Panc1 (cell line): Measurements from ENCODE around the gene PIGV. TPM values are rescaled to one million over a fixed set of nuclear protein-coding genes. Genes with fewer than 3 reads are reported as not detected.

Experiments used
- ATAC-seq: fragments of 200-7000 bp; cut with Tn5 transposase; 2 replicates; pipeline ENCODE4 v1.9.1; 2020; ENCODE audit warnings: mild to moderate bottlenecking, moderate library complexity
- BruUV-seq: library from RNA; stranded (reverse); fragments of 400-500 nt; replicated peaks from 2 replicates; lab custom pipeline; 2021; lab: Mats Ljungman, UMichigan
- CTCF ChIA-PET: fragments of 300-600 bp; sonication (Branson Sonifier 250); formaldehyde crosslinking; loops from one replicate; lab custom pipeline; 2022; ENCODE audit warnings: antibody characterized with exemption; lab: Charles Lee
- POLR2A ChIA-PET: fragments of 300-600 bp; sonication (Branson Sonifier 250); formaldehyde crosslinking; loops from one replicate; lab custom pipeline; 2022; ENCODE audit warnings: antibody characterized with exemption; lab: Charles Lee
- DNase-seq: peaks from one replicate; pipeline ENCODE4 v3.0.0-alpha.2; 2010; ENCODE audit warnings: low read depth, low spot score
- H3K27ac ChIP-seq: 2 replicates; pipeline ENCODE4 v1.5.1; 2011; ENCODE audit warnings: mild to moderate bottlenecking, low read length, inconsistent platforms
- H3K27me3 ChIP-seq: fragments of 200-500 bp; sonication (Bioruptor generic); 2 replicates; pipeline ENCODE4 v1.6.0; 2014; ENCODE audit warnings: low read length, inconsistent platforms; ENCODE audit not compliant: control insufficient read depth, insufficient read depth
- H3K36me3 ChIP-seq: fragments of 200-500 bp; sonication (Bioruptor generic); 2 replicates; pipeline ENCODE4 v1.5.1; 2014; ENCODE audit warnings: inconsistent platforms, mild to moderate bottlenecking, low read length, moderate library complexity; ENCODE audit not compliant: control insufficient read depth, insufficient read depth
- H3K4me1 ChIP-seq: 2 replicates; pipeline ENCODE4 v1.5.1; 2011; ENCODE audit warnings: inconsistent platforms, mild to moderate bottlenecking, low read length, moderate library complexity; ENCODE audit not compliant: control insufficient read depth, insufficient read depth
- H3K4me3 ChIP-seq, 2 experiments: 2 replicates each; pipeline ENCODE4 v1.5.1; 2011 to 2012; ENCODE audit warnings: low read depth in 2 of 2, low read length in 2 of 2, mild to moderate bottlenecking in 2 of 2, inconsistent platforms in 1 of 2, moderate library complexity in 1 of 2
- H3K9me3 ChIP-seq: fragments of 200-500 bp; sonication (Bioruptor generic); 2 replicates; pipeline ENCODE4 v1.5.1; 2014; ENCODE audit warnings: low read depth, mild to moderate bottlenecking, inconsistent platforms, low read length, moderate library complexity; ENCODE audit not compliant: control insufficient read depth, insufficient read depth
- CTCF ChIP-seq: fragments of 450-650 bp; IDR thresholded peaks from 2 replicates; pipeline ENCODE4 v1.5.1; 2017; ENCODE audit warnings: mild to moderate bottlenecking
- POLR2AphosphoS5 ChIP-seq: IDR thresholded peaks from 2 replicates; pipeline ENCODE4 v1.6.1; 2012; ENCODE audit warnings: mild to moderate bottlenecking, low read depth, low read length, moderate library complexity
- SIN3A ChIP-seq: IDR thresholded peaks from 2 replicates; pipeline ENCODE4 v1.6.1; 2012; ENCODE audit warnings: low read depth, mild to moderate bottlenecking, low read length, moderate library complexity, borderline replicate concordance; ENCODE audit not compliant: insufficient read depth
- TCF7L2 ChIP-seq: IDR thresholded peaks from 2 replicates; pipeline ENCODE4 v1.6.1; 2011; ENCODE audit warnings: mild to moderate bottlenecking, low read depth, low read length, inconsistent platforms
- in situ Hi-C: cut with HindIII; loops from 2 replicates; pipeline ENCODE4 v1.10.0; 2016; ENCODE audit warnings: low sequenced_read_pairs, low pct_unique_long_range_greater_than_20kb
- intact Hi-C: fragments of 100-400 bp; cut with micrococcal nuclease; formaldehyde crosslinking; loops from one replicate; pipeline ENCODE4 v1.10.0; 2022; ENCODE audit not compliant: unreplicated experiment
- total RNA-seq: library from RNA; stranded (reverse); gene quantifications from one replicate; pipeline ENCODE4 v1.2.1, GENCODE V29; 2021; ENCODE audit not compliant: unreplicated experiment
- TF ChIP-seq, protein P1 (sequence below), 2 experiments: IDR thresholded peaks; 2 replicates each; pipeline ENCODE4 v1.6.1; 2011 to 2012; ENCODE audit warnings: low read depth in 2 of 2, control low read depth in 1 of 2, low read length in 1 of 2, mild to moderate bottlenecking in 1 of 2, moderate library complexity in 1 of 2; ENCODE audit not compliant: insufficient read depth in 1 of 2

The PIGV gene
- total RNA-seq, 1 experiment from 2014 or later = 20.1 TPM

- in situ Hi-C loops = no loop called here
- ChIA-PET POLR2A (no interaction called here), CTCF (no interaction called here)
These were observed 3.9 kb downstream of the PIGV start for GRCh38 chr1:26791626-26792025.

DNA sequence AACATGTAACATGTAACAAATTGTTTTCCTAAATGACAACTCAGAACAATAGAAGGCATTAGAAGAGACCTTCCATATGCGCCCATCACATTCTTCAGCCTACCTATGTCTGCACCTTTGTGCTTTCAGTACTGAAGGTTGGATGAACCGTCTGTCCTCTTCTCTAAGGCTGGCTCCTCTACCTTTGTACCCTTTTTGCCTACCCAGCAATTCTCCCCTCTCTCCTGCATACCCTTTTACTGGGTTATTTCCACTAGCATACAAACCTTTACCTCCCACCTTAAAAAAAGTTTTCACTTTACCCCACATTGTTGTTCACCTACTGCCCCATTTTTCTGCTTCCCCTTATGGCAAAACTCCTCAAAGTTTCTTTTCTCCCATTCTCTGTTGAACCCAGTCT, 5.2 kb downstream of the PIGV start:
- ChIA-PET POLR2A (no interaction called here), CTCF (interaction anchor here (0.6 kb wide), 1 partner anchor 13 kb away, joined by 3 read pairs; no protein-coding TSS in a partner anchor)
- intact Hi-C loops = no loop called here
- H3K4me3 ChIP-seq = no peak overlapping the region
- no peaks in the 10 kb centered on the region for H3K27me3 ChIP-seq
- in situ Hi-C loops = no loop called here
- DNase-seq (no peak), ATAC-seq (no peak)
- H3K36me3 ChIP-seq = no peaks in the 10 kb centered on the region; the same call in 1 of the 2 replicates
- BruUV-seq = no TSS peak
- no peaks in the 10 kb centered on the region for H3K9me3 ChIP-seq
- H3K27ac ChIP-seq = no peak overlapping the region
- no peak for TF ChIP-seq CTCF
- TF ChIP-seq POLR2AphosphoS5 = no peak
- TF ChIP-seq SIN3A = no peak
- TF ChIP-seq, protein P1, sequence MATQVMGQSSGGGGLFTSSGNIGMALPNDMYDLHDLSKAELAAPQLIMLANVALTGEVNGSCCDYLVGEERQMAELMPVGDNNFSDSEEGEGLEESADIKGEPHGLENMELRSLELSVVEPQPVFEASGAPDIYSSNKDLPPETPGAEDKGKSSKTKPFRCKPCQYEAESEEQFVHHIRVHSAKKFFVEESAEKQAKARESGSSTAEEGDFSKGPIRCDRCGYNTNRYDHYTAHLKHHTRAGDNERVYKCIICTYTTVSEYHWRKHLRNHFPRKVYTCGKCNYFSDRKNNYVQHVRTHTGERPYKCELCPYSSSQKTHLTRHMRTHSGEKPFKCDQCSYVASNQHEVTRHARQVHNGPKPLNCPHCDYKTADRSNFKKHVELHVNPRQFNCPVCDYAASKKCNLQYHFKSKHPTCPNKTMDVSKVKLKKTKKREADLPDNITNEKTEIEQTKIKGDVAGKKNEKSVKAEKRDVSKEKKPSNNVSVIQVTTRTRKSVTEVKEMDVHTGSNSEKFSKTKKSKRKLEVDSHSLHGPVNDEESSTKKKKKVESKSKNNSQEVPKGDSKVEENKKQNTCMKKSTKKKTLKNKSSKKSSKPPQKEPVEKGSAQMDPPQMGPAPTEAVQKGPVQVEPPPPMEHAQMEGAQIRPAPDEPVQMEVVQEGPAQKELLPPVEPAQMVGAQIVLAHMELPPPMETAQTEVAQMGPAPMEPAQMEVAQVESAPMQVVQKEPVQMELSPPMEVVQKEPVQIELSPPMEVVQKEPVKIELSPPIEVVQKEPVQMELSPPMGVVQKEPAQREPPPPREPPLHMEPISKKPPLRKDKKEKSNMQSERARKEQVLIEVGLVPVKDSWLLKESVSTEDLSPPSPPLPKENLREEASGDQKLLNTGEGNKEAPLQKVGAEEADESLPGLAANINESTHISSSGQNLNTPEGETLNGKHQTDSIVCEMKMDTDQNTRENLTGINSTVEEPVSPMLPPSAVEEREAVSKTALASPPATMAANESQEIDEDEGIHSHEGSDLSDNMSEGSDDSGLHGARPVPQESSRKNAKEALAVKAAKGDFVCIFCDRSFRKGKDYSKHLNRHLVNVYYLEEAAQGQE (IDR thresholded peaks at IDR 0.05; ENCODE audit: insufficient read depth in 1 of 2, low read depth in 2 of 2, low read length in 1 of 2) = no peak
- no peak for TF ChIP-seq TCF7L2
- H3K4me1 ChIP-seq = peaks cover 19% of the 10 kb centered on the region

More at GRCh38 chr1:26791626-26792025, 3.9 kb downstream of the PIGV start:
- intact Hi-C loops = no loop called here
- no peaks in the 10 kb centered on the region; the same call in 1 of the 2 replicates for H3K36me3 ChIP-seq
- DNase-seq = no peak
- peaks cover 29% of the 10 kb centered on the region for H3K4me1 ChIP-seq
- no peak for ATAC-seq
- TF ChIP-seq CTCF (no peak), POLR2AphosphoS5 (no peak), TCF7L2 (no peak), SIN3A (no peak)
- TF ChIP-seq, protein P1 (IDR thresholded peaks at IDR 0.05; ENCODE audit: insufficient read depth in 1 of 2, low read depth in 2 of 2, low read length in 1 of 2) = no peak
- H3K4me3 ChIP-seq = no peak overlapping the region
- H3K27me3 ChIP-seq = no peaks in the 10 kb centered on the region
- H3K9me3 ChIP-seq = no peaks in the 10 kb centered on the region
- no peak overlapping the region for H3K27ac ChIP-seq
- BruUV-seq = no TSS peak
